Adrenal gland (tissue), 5 donors: Measurements from ENCODE around the gene ANKZF1.

Experiments used
- POLR2A ChIP-seq, 2 donors: fragments of 450-650 bp; IDR thresholded peaks; one replicate each; pipeline ENCODE4 v1.6.1; 2017; ENCODE audit warnings: antibody characterized with exemption in 2 of 2, mild to moderate bottlenecking in 2 of 2, moderate library complexity in 1 of 2
- TF ChIP-seq, protein P1 (sequence below), 6 experiments: fragments of 450-650 bp in 4 of 6; fragments of 200-600 bp in 2 of 6; sonication (generic) in 1 of 6; IDR thresholded peaks; 1 replicate in 5 of 6; 2 replicates in 1 of 6; pipeline versions ENCODE4 v1.5.1 to v1.8.0; 2016 to 2021; ENCODE audit warnings: antibody characterized with exemption in 6 of 6, mild to moderate bottlenecking in 2 of 6, moderate library complexity in 1 of 6
- donor health status: DM: no; HTN: no; CAD: no.

GRCh38 chr2:219205981-219206327 is 23.7 kb upstream of the ANKZF1 start:
- no peak for TF ChIP-seq POLR2A (IDR thresholded peaks at IDR 0.05)
- TF ChIP-seq, protein P1, sequence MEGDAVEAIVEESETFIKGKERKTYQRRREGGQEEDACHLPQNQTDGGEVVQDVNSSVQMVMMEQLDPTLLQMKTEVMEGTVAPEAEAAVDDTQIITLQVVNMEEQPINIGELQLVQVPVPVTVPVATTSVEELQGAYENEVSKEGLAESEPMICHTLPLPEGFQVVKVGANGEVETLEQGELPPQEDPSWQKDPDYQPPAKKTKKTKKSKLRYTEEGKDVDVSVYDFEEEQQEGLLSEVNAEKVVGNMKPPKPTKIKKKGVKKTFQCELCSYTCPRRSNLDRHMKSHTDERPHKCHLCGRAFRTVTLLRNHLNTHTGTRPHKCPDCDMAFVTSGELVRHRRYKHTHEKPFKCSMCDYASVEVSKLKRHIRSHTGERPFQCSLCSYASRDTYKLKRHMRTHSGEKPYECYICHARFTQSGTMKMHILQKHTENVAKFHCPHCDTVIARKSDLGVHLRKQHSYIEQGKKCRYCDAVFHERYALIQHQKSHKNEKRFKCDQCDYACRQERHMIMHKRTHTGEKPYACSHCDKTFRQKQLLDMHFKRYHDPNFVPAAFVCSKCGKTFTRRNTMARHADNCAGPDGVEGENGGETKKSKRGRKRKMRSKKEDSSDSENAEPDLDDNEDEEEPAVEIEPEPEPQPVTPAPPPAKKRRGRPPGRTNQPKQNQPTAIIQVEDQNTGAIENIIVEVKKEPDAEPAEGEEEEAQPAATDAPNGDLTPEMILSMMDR (IDR thresholded peaks at IDR 0.05) = no peak
